ENCODE measurements around the gene LARP4.

The LARP4 gene

GRCh38 chr12:50387972-50388478 lies 12.7 kb upstream of the LARP4 start:
- TF ChIP-seq TAF1 (IDR thresholded peaks at IDR 0.05; ENCODE audit: borderline replicate concordance, insufficient read depth, low read length) (no peak), REST (IDR thresholded peaks at IDR 0.05; ENCODE audit: insufficient read depth in 1 of 2, low read depth in 2 of 2, low read length in 2 of 2) (no peak), POLR2AphosphoS5 (IDR thresholded peaks at IDR 0.05; ENCODE audit: low read depth, low read length) (no peak), FOXP2 (optimal IDR thresholded peaks at IDR 0.05; ENCODE audit: borderline replicate concordance, extremely low read depth, extremely low read length, insufficient read depth) (no peak), SIN3A (IDR thresholded peaks at IDR 0.05; ENCODE audit: borderline replicate concordance, insufficient read depth, low read length) (no peak)

GRCh38 chr12:50390316-50390741 lies 10.4 kb upstream of the LARP4 start:
- no peak for TF ChIP-seq SIN3A (IDR thresholded peaks at IDR 0.05; ENCODE audit: borderline replicate concordance, insufficient read depth, low read length)
- TF ChIP-seq TAF1 (IDR thresholded peaks at IDR 0.05; ENCODE audit: borderline replicate concordance, insufficient read depth, low read length) = no peak
- TF ChIP-seq POLR2AphosphoS5 (IDR thresholded peaks at IDR 0.05; ENCODE audit: low read depth, low read length) = no peak
- TF ChIP-seq FOXP2 (optimal IDR thresholded peaks at IDR 0.05; ENCODE audit: borderline replicate concordance, extremely low read depth, extremely low read length, insufficient read depth) = no peak
- no peak for TF ChIP-seq REST (IDR thresholded peaks at IDR 0.05; ENCODE audit: insufficient read depth in 1 of 2, low read depth in 2 of 2, low read length in 2 of 2)

- no peak for TF ChIP-seq REST (IDR thresholded peaks at IDR 0.05; ENCODE audit: insufficient read depth in 1 of 2, low read depth in 2 of 2, low read length in 2 of 2)
- TF ChIP-seq POLR2AphosphoS5 (IDR thresholded peaks at IDR 0.05; ENCODE audit: low read depth, low read length) = no peak
- TF ChIP-seq FOXP2 (optimal IDR thresholded peaks at IDR 0.05; ENCODE audit: borderline replicate concordance, extremely low read depth, extremely low read length, insufficient read depth) = no peak
- no peak for TF ChIP-seq SIN3A (IDR thresholded peaks at IDR 0.05; ENCODE audit: borderline replicate concordance, insufficient read depth, low read length)
- no peak for TF ChIP-seq TAF1 (IDR thresholded peaks at IDR 0.05; ENCODE audit: borderline replicate concordance, insufficient read depth, low read length)
Observed at GRCh38 chr12:50394469-50395029, 6.1 kb upstream of the LARP4 start.

- no peak for TF ChIP-seq POLR2AphosphoS5 (IDR thresholded peaks at IDR 0.05; ENCODE audit: low read depth, low read length)
- TF ChIP-seq SIN3A (IDR thresholded peaks at IDR 0.05; ENCODE audit: borderline replicate concordance, insufficient read depth, low read length) = no peak
- TF ChIP-seq TAF1 (IDR thresholded peaks at IDR 0.05; ENCODE audit: borderline replicate concordance, insufficient read depth, low read length) = no peak
- no peak for TF ChIP-seq FOXP2 (optimal IDR thresholded peaks at IDR 0.05; ENCODE audit: borderline replicate concordance, extremely low read depth, extremely low read length, insufficient read depth)
- TF ChIP-seq REST (IDR thresholded peaks at IDR 0.05; ENCODE audit: insufficient read depth in 1 of 2, low read depth in 2 of 2, low read length in 2 of 2) = no peak
Observed at GRCh38 chr12:50397117-50397650, 3.5 kb upstream of the LARP4 start.
